NCI-H345 treated with DMSO at 0.1 percent for 48 hours (cell line): ENCODE measurements around the gene CRAMP1.

Experiments
- DNase-seq: peaks from one replicate; lab custom pipeline; 2025; ENCODE audit not compliant: unreplicated experiment; lab: John Stamatoyannopoulos, UW

Gene CRAMP1

DNA sequence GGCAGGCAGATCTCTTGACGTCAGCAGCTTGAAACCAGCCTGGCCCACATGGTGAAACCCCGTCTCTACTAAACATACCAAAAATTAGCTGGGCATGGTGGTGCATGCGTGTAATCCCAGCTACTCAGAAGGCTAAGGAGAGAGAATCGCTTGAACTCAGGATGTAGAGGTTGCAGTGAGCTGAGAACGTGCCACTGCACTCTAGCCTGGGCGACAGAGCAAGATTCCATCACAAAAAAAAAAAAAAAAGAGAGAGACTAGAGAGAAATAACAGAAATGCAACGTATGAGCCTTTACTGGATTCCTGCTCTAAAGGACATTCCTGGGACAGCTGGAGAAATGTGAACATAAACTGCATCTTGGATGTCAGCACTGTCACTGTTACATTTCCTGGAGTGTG is 11.1 kb upstream of the CRAMP1 start:
- DNase-seq: no peak

DNA sequence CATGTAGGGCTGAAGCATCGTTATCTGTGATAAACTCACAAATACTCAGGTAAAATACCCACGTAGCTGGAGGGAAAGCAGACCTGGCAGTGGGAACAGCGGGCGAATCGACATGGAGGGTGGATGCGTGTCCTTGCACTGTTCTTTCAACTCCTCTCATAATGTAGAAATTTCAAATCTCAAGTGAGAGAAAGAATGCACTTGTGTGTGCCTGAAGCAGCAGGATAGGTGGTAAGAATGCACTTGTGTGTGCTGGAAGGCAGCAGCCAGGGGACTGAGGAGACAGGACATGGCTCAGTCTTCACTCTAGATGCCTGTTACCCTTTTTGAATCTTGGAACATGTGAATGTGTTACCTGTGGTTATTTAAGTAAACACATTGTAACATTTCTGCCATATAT is 10.7 kb upstream of the CRAMP1 start:
- DNase-seq: no peak

DNA sequence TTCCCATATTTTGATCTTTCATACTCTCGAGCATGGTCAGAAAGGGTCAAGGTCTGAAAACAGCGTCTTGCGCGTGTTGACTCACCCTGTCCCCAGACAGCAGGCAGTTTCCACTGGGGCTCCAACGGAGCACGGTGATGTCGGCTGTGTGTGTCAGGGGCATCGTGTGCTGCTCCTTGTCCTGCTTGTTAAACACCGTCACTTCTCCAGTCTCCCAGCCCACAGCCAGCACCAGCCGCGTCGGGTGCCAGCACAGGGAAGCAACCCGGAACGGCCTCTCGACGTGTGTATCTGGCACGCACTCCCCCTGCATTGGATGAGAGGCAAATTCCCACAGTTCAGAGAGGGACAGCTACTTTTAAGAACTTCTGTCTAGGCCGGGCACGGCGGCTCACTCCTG is 9.9 kb upstream of the CRAMP1 start:
- no peak for DNase-seq

DNA sequence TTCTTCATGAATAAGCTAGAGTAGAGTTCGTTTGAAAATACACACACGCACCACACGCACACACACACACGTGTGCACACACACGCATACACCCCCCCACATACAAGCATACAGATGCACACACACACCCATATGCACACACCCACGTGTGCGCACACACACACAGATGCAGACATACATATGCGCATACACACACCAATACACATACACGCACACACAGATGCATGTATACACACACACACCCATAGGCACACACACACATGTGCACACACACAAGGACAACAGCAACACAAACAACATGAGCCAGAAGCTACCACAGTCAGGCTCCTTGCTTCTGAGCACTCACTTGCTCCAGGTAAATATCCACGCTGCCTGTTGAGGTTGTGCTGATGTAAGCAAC is 5.4 kb upstream of the CRAMP1 start:
- DNase-seq: no peak

DNA sequence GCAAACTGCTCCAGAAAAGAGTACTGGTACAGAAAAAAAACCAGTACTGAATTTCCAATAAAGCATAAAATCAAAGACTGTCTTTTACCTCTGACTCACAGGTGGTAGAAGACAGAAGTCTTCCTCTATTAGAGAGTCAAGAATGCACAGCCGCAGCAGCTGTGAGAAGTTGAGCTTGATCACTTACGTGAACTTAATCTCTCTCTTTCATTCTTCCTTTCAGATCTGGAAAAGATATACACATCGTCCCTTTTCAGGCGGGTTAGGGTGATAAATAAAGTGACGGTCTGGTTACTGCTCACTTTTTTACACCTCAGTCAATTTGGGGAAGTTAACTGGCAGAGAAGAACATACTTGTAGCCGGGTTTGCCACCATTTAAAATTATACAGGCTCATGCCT is 4.2 kb upstream of the CRAMP1 start:
- DNase-seq: no peak

DNA sequence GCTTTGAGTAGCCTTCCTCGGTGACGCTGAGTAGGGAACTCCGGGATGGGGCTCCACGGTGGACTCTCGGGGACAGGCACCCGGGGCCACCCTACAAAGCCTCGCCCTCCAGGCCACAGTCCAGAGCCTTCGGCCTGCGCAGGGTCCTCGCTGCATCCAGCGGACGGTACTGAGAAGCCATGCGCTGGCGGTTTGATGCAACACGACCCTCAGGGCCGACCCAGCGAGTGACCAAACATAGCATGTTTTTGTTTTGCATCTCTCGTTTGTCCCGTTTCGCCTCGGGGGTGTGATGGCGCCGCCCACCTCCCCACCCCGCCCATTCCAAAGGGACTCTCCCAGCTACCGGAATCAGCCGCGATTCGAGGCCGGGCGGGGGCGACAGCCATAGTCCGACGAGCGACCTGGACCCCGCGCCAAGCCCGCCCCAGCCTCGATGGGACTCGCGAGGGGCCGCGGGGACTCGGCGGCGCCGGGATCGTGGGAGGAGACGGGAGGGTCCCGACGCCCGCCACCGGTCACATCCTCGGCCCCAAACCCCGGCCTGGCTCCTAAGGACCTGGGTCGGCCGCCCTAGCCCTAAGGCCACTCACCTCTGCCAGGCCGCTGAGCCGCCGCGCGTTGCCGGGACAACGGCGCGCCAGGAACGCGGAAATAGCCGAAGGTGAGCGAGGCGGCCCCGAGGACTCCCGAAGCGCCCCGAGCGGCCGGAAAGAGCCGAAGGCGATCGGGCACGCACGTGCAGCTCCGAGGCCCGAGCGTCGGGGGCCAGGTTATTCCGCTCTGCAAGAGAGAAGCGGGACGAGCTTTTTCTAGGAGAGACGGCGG is 1.9 kb upstream of the CRAMP1 start:
- peak; percentile 66 for DNase-seq

DNA sequence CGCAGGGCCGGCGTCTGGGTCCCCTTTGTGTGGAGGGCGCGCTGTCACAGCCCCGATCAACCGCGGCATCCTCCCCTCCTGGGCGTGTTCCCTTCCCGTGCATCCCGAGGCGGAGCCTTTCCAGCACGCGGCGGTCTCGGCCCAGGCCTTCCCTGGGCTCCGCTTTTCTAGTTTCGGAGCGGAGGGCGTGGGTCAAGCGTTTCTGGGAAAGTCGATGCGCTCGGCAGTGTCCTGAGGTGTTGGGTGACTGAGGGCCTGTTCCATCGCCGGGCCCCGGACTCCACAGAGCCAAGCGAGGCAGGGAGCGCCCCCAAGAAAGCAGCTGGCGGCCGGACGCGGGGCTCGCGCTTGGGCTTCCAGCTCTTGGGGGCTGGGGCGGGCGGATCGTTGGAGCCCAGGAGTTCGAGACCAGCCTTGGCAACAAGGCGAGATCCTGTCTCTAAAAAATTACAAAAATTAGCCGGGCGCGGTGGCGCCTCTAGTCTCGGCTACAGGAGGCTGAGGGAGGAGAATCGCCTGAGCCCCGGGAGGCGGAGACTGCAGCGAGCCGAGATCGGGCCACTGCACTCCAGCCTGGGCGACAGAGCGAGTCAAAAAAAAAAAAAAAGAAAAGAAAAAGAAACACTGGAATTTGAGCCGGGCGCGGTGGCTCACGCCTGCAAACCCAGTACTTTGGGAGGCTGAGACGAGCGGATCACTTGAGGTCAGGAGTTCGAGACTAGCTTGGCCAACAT is 1.1 kb upstream of the CRAMP1 start:
- no peak for DNase-seq

DNA sequence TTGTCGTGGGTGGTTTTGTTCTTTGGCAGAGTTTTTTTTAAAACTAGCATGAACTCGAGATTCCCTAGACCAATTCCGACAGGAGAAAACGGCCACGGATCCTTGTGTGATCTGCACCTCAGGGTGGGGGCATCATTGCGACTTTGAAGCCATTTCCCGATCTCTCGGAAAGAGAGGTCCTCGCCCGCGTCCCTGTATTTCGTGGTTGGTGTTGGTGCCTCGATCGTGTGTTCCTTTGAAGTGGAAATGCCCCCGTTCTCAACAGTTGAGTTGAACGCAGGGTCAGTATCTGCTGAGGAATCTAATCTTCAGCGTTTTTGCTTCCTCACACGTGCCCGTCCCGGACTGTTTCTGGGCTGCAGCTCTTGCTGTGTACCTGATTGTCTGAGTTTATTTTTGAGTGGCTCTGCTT is 1.1 kb downstream of the CRAMP1 start:
- DNase-seq: no peak

DNA sequence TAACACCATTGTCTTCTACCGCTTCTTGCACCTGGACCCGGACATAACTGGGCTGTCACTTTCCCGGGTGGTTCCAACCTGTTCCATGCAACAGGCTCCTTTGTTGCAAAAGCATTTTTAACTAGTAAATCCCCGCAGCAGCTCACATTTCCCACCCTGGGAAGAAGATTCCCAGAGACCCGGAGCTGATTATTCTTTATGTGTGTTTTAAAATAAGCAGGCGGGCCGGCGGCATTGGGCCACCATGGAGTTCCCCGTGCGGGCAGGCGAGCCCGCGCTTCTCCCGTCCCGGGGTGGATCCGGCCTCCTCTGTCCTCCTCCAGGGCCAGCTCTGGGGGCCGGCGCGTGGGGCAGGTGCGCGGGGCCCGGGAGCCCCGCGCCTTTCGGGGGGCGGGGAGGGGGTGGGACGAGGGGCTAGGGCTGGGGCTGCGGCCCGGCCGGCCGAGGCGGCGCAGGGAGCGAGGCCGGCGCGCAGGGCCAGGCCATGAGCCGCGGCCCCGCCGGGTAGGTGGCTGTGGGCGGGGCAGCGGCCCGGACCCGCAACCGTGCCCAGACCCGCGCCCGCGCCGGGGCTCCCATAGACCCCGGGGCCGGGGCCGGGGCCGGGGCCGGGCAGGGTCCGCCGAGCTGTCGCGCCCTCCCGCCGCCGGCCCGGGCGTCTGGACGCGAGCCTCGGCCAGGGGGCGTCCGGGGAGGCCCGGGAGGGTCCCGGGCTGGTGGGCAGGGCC is 1.7 kb downstream of the CRAMP1 start:
- DNase-seq: no peak

DNA sequence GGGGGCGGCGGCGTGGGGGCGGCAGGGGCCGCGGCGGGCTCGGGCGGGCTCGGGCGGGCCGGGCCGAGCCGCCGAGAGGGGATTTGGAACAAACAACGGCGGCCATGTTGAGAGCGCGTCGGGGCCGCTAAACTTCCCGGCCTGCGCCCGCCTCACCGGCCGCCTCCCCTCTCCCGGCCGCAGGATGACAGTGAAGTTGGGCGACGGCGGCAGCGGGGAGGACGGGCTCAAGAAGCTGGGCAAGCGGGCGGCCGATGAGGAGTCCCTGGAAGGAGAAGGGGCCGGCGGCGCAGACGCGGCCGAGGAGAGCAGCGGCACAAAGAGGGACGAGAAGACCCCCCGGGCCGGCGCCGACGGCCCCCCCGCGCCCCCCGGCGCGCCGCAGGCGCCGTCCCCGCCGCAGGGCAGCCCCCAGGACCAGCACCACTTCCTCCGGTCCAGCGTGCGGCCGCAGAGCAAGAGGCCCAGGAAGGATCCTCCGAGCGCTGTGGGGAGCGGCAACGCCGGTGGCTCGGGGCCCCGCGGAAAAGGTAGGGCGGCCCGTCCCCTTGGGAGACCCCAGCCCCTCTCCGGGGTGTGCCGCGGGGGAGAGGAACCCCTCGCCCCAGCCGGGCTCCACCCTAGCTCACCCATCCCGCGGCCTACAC is 2.4 kb downstream of the CRAMP1 start:
- no peak for DNase-seq

DNA sequence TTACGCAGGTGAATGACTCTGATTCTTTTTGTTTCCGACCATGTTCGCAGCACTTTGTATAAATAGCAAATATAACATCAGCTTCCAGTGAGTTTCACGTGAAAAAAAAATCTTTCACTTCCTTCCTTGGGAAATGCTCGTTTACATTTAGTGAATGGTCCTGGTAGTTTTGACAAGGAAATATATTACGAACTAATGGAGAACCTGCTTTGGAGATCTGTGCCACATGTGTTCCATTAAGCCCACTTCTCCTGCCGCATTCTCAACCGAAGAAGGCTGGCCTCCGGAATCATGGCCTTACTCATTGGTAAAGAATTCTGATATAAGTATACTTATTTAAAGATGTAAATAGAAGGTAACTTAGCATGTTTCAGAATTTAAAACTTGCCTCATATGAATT is 3.6 kb downstream of the CRAMP1 start:
- DNase-seq: no peak

DNA sequence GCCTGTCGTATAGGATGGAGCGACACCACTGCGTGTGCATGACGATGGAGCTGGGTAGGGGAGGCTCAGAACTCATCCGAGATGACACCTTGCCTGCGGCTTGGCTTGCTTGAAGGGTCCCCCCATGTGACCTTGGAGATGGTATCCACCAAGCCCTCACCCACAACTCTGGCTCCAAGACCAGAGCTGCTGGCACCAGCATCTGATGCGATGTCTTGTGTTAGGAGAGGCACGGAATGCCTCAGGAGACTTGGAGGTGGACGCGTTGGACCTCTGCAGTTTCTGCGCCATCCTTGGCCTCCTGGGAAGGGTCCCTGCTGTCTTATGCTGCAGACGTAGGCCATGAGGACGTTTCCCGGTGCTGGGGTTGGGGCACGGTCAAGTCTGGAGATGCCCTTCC is 7.8 kb downstream of the CRAMP1 start:
- no peak for DNase-seq

DNA sequence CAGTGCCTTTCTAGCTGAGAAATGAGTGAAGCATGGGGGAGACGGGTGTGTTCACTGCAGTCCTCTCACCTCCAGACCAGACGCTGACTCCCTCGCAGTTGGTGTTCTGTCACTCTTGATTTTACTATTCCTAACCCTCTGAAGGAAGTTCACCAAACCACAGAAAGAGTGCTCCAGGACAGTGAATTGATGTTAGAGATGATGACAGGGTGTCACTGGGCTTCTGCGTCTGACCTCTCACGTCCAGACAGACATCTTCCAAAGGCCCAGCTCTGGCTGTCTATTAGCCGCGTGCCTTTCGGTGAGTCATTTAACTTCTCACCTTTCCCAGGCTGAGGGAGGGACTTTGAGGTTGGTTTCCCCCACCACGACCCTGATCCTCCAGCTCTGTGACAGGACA is 8.2 kb downstream of the CRAMP1 start:
- DNase-seq: no peak

DNA sequence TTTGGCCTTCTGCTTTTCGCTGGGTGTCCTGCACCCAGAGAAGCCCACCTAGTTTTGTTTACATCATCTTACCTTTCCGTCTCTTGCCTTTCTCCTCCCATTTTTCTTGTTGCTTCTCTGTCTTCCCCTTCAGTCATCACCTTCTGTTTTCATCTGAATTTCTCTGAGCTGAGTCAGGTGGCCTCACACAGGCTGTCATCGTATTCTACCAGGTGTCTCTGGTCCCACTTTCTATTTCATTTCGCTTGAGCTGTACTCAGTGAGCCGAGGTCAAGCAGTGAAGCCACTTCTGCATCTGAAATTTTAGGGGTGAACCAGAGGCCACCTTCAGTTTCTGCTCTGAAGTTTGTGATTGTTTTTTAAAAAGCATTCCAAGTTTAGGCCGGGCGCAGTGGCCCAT is 9.7 kb downstream of the CRAMP1 start:
- DNase-seq: no peak

DNA sequence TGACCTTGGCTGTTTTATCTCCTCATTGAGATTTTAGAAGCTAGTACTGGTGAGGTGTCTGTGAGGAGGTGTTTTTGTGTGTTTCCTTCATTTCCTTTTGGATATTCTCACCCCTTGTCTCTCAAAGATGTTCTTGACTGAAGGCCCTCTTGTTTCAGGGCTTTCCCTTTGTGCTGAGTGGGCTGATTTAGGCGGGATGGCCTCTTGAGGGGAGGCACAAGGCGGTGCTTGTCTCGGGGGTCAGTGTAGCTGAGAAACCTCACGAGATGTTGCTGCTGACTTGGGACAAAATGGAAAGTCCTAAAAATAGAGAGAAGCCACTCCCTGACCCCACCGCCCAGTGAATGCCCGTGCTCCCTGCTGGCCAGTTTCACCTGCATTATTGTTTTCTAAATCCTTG is 14.2 kb downstream of the CRAMP1 start:
- DNase-seq: no peak

DNA sequence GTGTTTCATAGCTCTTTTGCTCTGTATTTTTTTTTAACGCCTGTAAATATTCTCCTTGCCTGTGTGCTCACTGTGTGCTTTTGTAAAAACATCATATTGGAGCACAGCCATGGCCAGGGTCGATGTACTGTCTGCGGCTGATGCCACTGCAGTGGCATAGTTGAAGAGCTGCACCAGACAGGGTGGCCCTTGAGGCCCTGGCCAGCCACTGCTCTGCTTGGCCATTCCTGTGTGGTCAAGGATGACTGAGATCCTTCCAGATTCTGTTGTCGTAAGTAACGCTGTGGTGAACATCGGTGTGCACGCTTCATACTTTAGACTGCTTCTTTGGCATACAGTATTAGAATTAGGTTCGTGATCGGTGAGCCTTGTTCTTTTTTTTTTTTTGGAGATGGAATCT is 14.6 kb downstream of the CRAMP1 start:
- no peak for DNase-seq

DNA sequence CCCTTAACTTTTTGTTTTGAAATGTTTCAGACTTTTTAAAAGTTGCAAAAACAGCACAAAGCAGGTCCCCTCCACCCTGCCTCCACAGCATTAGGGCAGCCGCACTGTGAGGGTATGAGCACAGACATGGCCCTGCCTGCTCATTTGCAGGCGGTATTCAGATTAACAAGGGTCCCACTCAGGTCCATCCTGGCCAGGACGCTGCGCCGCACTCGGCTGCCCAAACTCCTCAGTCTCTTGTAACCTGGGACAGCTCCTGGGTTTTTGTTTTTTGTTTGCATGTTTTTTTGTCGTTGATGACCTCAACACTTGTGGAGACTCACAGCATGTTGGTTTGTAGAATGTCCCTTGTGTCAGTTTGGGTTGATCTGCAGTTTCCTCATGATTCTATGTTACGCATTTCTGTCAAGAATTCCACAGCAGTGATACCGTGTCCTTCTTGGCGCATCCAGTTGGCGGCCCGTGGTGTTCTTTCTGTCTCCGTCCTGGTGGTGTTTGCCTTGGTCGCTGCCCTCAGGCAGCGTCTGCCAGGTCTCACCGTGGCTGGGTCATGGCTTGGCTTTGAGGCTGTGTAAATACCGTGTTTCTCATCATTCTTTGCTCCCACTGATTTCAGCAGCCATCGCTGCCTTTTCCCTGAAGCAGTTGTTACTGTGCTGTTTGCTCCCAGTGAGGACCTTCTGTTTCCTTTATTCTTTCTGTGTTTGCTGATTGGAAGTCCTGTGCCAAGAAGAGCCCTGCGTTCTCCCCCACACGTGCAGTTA is 18.5 kb downstream of the CRAMP1 start:
- DNase-seq: no peak

DNA sequence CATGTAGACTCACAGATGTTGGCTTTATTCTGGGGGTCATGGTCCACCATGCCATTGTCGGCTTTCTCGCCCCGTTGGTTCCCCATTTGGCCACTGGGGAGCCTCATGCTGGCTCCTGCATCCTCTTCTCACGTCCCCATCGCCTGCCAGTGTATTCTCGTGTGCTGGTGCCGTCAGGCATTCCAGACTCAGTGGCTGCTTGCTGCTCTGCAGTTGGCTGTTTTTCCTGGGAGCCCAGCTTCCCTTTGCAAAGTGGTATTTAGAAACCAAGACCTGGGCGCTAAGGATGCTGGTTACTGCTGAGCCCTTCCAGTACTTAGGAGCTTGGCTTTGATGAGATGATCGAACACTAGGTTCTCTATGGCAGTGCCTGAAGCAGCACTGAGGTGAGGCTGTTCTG is 19.1 kb downstream of the CRAMP1 start:
- DNase-seq: no peak

DNA sequence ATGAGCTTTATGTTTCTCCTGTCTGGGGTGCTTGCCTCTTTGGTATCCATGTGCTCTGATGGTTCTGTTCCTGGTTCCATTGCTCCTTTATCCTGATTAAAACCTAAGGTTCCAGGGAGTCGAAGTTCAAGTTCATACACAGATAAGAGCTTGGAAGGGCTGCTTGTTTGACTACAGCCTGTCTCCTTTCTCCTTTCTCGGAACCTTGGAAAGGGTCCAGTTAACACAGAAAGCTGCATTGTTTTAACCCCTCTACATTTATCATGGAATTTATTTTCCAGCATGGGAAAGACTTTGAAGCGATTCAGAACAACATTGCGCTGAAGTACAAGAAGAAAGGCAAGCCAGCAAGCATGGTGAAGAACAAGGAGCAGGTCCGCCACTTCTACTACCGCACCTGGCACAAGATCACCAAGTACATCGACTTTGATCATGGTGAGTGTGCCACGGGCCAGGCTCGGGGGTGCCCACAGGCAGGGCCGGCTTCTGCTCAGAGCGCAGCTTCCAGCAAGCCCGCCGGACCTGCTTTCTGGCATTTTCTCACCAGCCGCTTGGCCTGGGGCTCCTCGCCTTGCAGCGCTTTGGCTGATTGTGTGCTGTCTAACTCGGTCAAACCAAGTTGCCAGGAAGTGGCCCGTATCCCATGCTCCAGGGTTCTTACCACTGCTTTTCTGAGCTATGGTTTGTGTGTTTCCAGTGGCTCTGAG is 19.9 kb downstream of the CRAMP1 start:
- no peak for DNase-seq

DNA sequence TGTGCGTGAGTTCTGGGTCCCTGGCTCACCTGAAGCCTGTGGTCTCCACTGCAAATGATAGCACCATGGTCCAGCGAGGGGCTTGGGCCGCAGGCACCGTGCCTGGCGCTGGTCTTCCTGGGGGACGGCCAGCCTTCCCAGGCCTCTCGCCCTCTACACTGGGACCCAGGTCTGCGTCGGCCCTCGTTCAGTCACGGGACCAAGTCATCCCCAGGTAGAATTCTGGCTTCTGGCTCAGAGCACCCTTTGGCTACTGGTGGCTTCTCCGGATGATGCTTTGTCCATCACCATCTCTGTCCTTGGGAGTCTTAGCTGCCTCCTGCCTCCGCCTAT is 20.4 kb downstream of the CRAMP1 start:
- no peak for DNase-seq
